Upper lobe of left lung (tissue), 6 donors: ENCODE data around the gene ADAMTSL2. TPM values are rescaled to one million over a fixed set of nuclear protein-coding genes. Genes with fewer than 3 reads are reported as not detected.

ENCODE experiments used
- ATAC-seq, 2 donors: fragments of 200-7000 bp; cut with Tn5 transposase; one replicate each; pipeline ENCODE4 v1.9.1; 2022; ENCODE audit warnings: mild to moderate bottlenecking in 2 of 2, moderate library complexity in 2 of 2; ENCODE audit not compliant: low FRiP score in 2 of 2
- DNase-seq, 2 donors: peaks; one replicate each; pipeline ENCODE4 v3.0.0-alpha.2; 2019 to 2020
- H3K27ac ChIP-seq, 4 donors: fragments of 200-600 bp; sonication (generic); one replicate each; pipeline ENCODE4 v1.5.1; 2016 to 2019
- H3K27me3 ChIP-seq, 4 donors: fragments of 200-600 bp; sonication (generic); one replicate each; pipeline ENCODE4 v1.5.1; 2017 to 2019
- H3K36me3 ChIP-seq, 4 donors: fragments of 200-600 bp; sonication (generic); one replicate each; pipeline ENCODE4 v1.5.1; 2016 to 2019
- H3K4me1 ChIP-seq, 4 donors: fragments of 200-600 bp; sonication (generic); one replicate each; pipeline ENCODE4 v1.5.1; 2018 to 2019
- H3K4me3 ChIP-seq, 4 donors: fragments of 200-600 bp; sonication (generic); one replicate each; pipeline ENCODE4 v1.5.1; 2017 to 2019; ENCODE audit warnings: mild to moderate bottlenecking in 2 of 4, moderate library complexity in 1 of 4
- H3K9me3 ChIP-seq, 4 donors: fragments of 200-600 bp; sonication (generic); one replicate each; pipeline ENCODE4 v1.5.1; 2018 to 2019
- EP300 ChIP-seq, 4 donors: sonication (generic); formaldehyde crosslinking; IDR thresholded peaks; one replicate each; pipeline ENCODE4 v1.5.1; 2017; ENCODE audit warnings: antibody characterized with exemption in 4 of 4, control low read depth in 2 of 4
- POLR2A ChIP-seq, 4 donors: fragments of 450-650 bp; IDR thresholded peaks; one replicate each; pipeline ENCODE4 v1.5.1; 2016 to 2017; ENCODE audit warnings: antibody characterized with exemption in 4 of 4, mild to moderate bottlenecking in 2 of 4
- POLR2AphosphoS5 ChIP-seq, 2 donors: sonication (generic); formaldehyde crosslinking; IDR thresholded peaks; one replicate each; pipeline ENCODE4 v1.5.1; 2017; ENCODE audit warnings: antibody characterized with exemption in 2 of 2
- WGBS, 2 donors: methylation state at CpG; one replicate each; pipeline ENCODE4 v1.1.5; 2017 to 2018; 5-methylcytosine and 5-hydroxymethylcytosine counted together
- total RNA-seq, 6 donors: library from RNA; depleted of rRNA in 4 of 6; stranded (reverse); fragments of >200 nt in 4 of 6; gene quantifications; one replicate each; pipeline versions ENCODE4 v1.1.0 to v1.2.1, GENCODE V29; 2016 to 2021
- TF ChIP-seq, protein P1 (sequence below), 6 experiments: fragments of 450-650 bp in 4 of 6; fragments of 200-600 bp in 2 of 6; sonication (generic) in 2 of 6; IDR thresholded peaks; one replicate each; pipeline ENCODE4 v1.5.1; 2016 to 2019; ENCODE audit warnings: antibody characterized with exemption in 6 of 6
- donor health status: DM: no; HTN: no; CAD: no; lungs with moderate emphysema.
- donor health status: DM: no; HTN: yes; CAD: no; lungs with severe emphysema.

The ADAMTSL2 gene
- total RNA-seq, 6 donors from 2014 or later = 1.4 to 34.8 (median 19.2) TPM

DNA sequence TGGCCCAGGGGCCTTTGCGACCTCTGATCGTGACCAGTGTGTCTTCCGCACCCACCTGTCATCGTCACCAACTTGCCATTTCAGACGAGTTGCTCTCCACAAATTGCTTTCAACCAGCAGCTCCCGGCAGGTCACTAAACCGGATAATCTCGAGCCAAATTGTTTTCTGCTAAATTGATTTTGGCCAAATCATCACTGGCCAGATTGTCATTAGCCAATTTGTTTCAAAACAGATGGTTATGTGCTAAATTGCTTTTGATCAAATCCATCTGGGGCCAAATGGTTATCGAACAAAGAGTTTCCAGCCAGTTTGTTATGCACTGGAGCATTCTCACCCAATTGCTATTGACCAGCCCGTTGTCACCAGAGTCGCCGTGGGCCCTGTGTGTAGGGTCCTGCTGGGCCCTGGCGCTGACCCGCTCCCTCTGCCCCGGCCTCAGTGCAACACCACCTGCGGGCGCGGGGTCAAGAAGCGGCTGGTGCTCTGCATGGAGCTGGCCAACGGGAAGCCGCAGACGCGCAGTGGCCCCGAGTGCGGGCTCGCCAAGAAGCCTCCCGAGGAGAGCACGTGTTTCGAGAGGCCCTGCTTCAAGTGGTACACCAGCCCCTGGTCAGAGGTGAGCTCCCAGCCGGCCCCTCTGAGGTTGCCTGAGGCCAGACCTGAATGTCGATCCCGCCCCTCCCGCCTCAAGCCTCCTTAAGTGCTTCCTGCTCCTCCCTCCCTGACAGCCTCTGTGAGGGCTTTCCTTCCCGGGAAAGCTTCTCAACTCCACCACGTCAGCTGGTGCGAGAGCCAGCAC lies 35.6 kb downstream of the ADAMTSL2 start:
- H3K36me3 ChIP-seq = peaks cover 0 to 11% (median 2%) of the 10 kb centered on the region in 4 donors
- WGBS, 2 donors = 78 to 80% methylated on average over 12 to 31 of the region's 36 CpGs
- TF ChIP-seq POLR2A (IDR thresholded peaks at IDR 0.05) (no peak), POLR2AphosphoS5 (IDR thresholded peaks at IDR 0.05) (no peak), EP300 (IDR thresholded peaks at IDR 0.05) (no peak)
- TF ChIP-seq, protein P1, sequence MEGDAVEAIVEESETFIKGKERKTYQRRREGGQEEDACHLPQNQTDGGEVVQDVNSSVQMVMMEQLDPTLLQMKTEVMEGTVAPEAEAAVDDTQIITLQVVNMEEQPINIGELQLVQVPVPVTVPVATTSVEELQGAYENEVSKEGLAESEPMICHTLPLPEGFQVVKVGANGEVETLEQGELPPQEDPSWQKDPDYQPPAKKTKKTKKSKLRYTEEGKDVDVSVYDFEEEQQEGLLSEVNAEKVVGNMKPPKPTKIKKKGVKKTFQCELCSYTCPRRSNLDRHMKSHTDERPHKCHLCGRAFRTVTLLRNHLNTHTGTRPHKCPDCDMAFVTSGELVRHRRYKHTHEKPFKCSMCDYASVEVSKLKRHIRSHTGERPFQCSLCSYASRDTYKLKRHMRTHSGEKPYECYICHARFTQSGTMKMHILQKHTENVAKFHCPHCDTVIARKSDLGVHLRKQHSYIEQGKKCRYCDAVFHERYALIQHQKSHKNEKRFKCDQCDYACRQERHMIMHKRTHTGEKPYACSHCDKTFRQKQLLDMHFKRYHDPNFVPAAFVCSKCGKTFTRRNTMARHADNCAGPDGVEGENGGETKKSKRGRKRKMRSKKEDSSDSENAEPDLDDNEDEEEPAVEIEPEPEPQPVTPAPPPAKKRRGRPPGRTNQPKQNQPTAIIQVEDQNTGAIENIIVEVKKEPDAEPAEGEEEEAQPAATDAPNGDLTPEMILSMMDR (IDR thresholded peaks at IDR 0.05) = no peak
- H3K27me3 ChIP-seq = no peaks in the 10 kb centered on the region
- no peaks in the 10 kb centered on the region for H3K9me3 ChIP-seq
- ATAC-seq (peak in 1 of 2 donors; percentile 58), DNase-seq (peak; percentile 86 to 89)
- no peak overlapping the region for H3K27ac ChIP-seq
- H3K4me1 ChIP-seq = peaks cover 11 to 32% (median 19%) of the 10 kb centered on the region in 4 donors
- no peak overlapping the region for H3K4me3 ChIP-seq

DNA sequence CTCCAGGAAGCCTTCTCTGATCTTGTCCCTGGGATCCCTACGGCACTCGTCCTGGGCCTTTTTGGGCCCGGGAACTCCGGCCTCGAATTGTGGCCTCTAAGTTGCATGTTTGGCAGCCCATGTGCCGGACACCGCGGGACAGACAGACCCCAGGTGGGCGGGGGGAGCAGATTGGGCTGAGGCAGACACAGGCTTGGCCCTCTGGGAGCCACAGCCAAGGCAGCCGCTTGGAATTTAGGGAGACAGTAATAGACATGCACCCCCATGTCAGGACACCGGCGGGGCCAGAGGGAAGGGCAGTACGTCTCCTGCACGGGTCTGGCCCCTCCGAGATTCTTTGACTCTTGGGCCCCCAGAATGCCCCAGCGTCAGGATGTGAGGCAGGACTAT lies 36.2 kb downstream of the ADAMTSL2 start:
- no peak overlapping the region for H3K4me3 ChIP-seq
- H3K36me3 ChIP-seq = peaks cover 0 to 11% (median 3%) of the 10 kb centered on the region in 4 donors
- peaks cover 11 to 32% (median 19%) of the 10 kb centered on the region in 4 donors for H3K4me1 ChIP-seq
- TF ChIP-seq POLR2AphosphoS5 (IDR thresholded peaks at IDR 0.05) = no peak
- no peak for TF ChIP-seq EP300 (IDR thresholded peaks at IDR 0.05)
- TF ChIP-seq POLR2A (IDR thresholded peaks at IDR 0.05) = no peak
- TF ChIP-seq, protein P1 (IDR thresholded peaks at IDR 0.05) = no peak
- no peaks in the 10 kb centered on the region for H3K9me3 ChIP-seq
- no peaks in the 10 kb centered on the region for H3K27me3 ChIP-seq
- ATAC-seq (no peak), DNase-seq (peak in 1 of 2 donors; percentile 62)
- WGBS, 2 donors = 85 to 87% methylated on average over 8 to 16 of the region's 16 CpGs
- H3K27ac ChIP-seq = peak overlapping the region in 1 of 4 donors; percentile 35

DNA sequence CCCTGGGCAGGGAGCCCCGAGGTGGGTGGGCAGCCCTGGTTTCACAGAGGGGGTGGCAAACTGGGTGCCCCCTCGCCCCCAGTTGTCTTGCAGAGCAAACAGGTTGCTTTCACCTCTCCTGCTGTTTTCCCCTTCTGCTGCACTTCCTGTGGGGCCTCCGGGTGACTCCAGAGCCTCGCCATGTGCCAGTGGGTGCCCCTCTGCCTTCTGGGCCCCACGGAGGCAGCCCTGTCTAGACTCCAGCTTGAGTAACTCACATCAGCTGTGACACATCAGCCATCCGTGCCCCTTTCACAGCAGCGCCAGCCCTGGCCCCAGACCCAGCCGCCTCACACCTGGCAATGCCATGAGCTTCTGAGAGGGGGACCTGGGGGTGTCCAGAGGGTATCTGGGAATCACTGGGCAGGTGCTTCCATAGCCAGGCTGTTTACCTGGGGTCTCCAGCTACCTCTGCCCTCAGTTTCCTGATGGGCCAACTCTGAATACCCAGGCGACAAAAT lies 36.9 kb downstream of the ADAMTSL2 start:
- DNase-seq (peak in 1 of 2 donors; percentile 69), ATAC-seq (no peak)
- 79 to 83% methylated on average over 3 to 9 of the region's 9 CpGs for WGBS, 2 donors
- no peaks in the 10 kb centered on the region for H3K27me3 ChIP-seq
- no peaks in the 10 kb centered on the region for H3K9me3 ChIP-seq
- peaks cover 16 to 32% (median 26%) of the 10 kb centered on the region in 4 donors for H3K4me1 ChIP-seq
- TF ChIP-seq EP300 (IDR thresholded peaks at IDR 0.05) (no peak), POLR2A (IDR thresholded peaks at IDR 0.05) (no peak), POLR2AphosphoS5 (IDR thresholded peaks at IDR 0.05) (no peak)
- TF ChIP-seq, protein P1 (IDR thresholded peaks at IDR 0.05) = no peak
- H3K36me3 ChIP-seq = peaks cover 0 to 11% (median 3%) of the 10 kb centered on the region in 4 donors
- no peak overlapping the region for H3K27ac ChIP-seq
- no peak overlapping the region for H3K4me3 ChIP-seq

DNA sequence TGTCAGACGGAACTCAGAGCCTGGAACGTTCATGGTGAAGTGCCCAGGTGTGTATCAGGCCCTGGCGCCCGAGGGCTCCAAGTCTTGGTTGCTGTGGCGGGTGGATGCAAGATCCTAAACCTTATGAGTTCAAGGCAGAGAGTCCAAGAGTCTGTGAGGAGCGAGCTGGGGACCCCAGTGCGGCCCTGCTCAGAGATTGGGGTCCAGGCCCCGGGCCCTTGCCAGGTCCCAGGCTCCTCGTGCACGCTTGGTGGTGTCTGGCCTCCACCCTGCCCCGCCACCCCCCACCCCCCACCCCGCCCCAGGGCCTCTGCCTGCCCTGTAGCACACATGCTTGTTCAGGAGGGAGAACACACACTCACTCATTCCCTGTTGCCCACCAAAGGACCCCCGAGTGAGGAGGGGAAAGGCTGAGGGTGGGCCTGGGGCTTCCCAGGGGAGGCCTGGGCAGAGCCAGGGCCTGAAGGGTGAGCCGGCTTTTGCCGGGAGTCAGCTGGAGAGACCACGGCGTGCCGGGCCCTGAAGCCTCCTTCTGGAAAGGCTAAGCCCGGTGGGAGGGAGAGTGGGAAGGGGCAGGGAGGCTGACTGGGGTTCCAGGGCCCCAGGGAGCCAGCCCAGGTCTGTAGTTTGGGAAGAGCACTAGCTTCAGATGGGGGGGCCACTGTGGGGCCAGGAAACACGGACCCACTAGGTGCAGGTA lies 37.5 kb downstream of the ADAMTSL2 start:
- peak in 1 of 2 donors; percentile 78 for DNase-seq
- Histone ChIP-seq H3K27me3 (no peaks in the 10 kb centered on the region), H3K36me3 (peaks cover 0 to 11% (median 3%) of the 10 kb centered on the region in 4 donors), H3K27ac (peak overlapping the region in 1 of 4 donors; percentile 36), H3K9me3 (no peaks in the 10 kb centered on the region), H3K4me3 (no peak overlapping the region), H3K4me1 (peaks cover 22 to 35% (median 30%) of the 10 kb centered on the region in 4 donors)
- ATAC-seq = no peak
- WGBS, 2 donors = 82 to 87% methylated on average over 14 of the region's 20 CpGs
- TF ChIP-seq, protein P1 (IDR thresholded peaks at IDR 0.05) = no peak
